AG04450 (cell line): ENCODE data around the gene SLCO6A1. TPM values are rescaled to one million over a fixed set of nuclear protein-coding genes. Genes with fewer than 3 reads are reported as not detected.

ENCODE experiments used
- CTCF ChIA-PET: fragments of 300-600, 350-600 bp; formaldehyde crosslinking; extraction: SDS; loops from one replicate; lab custom pipeline; 2022; ENCODE audit warnings: antibody characterized with exemption, inconsistent platforms; lab: Charles Lee
- POLR2A ChIA-PET: fragments of 350-600 bp; formaldehyde crosslinking; extraction: SDS; loops from one replicate; lab custom pipeline; 2021; ENCODE audit warnings: antibody characterized with exemption, inconsistent platforms; lab: Yijun Ruan, JAX
- DNase-seq: peaks from one replicate; pipeline ENCODE4 v3.0.0-alpha.2; 2011; ENCODE audit warnings: low read depth, low spot score
- H3K27ac ChIP-seq: one replicate; pipeline ENCODE4 v1.5.1; 2012; ENCODE audit warnings: low read depth, low read length, control low read depth
- H3K27me3 ChIP-seq: one replicate; pipeline ENCODE4 v1.6.0; 2012; ENCODE audit warnings: low read length; ENCODE audit not compliant: control insufficient read depth, insufficient read depth
- H3K4me3 ChIP-seq: 2 replicates; pipeline ENCODE4 v1.5.1; 2011; ENCODE audit warnings: mild to moderate bottlenecking, low read depth, low read length, control low read depth
- H3K9me3 ChIP-seq: 2 replicates; pipeline ENCODE4 v1.5.1; 2012; ENCODE audit warnings: low read length; ENCODE audit not compliant: control insufficient read depth, insufficient read depth
- polyA plus RNA-seq: library from polyadenylated mRNA; depleted of rRNA; stranded (reverse); fragments of >200 nt; gene quantifications from 2 replicates; pipeline ENCODE4 v1.2.3, GENCODE V29; 2011
- TF ChIP-seq, protein P1 (sequence below): IDR thresholded peaks from 2 replicates; pipeline ENCODE4 v1.5.1; 2011; ENCODE audit warnings: low read depth, low read length, control low read depth, inconsistent platforms

Gene SLCO6A1
- polyA plus RNA-seq, 1 experiment = not detected

DNA sequence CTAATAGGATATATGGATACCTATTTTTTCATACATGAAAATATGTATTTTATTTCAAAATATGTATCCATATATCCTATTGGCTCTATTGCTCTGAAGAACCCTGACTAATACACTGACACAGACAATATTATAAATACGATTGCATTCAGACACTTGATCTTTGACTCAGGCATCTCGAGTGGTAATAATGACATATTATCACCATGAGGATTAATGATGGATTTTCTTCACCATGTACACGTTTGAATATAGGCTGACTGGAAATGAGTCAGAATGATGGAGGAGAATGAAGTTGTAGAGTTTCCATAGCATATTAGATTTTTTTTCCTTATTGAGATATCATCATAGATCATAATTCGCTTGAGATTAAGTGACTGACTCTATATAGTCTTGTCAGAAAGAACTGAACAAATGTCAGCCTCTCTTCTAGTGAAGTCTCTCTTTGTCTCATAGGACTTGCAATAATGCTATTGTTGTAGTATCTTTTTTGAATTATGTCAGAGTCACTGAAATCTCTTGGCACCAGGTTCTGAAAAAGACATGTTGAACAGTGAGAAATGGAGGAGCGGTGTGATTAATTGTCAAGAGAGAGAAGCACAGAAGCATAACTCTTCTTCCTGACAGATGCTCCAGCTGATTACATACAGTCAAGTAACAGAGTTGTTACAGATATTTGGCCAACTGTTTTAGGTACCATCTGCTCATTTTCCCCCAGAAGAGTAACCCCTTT is 41.4 kb upstream of the SLCO6A1 start:
- Histone ChIP-seq H3K27me3 (no peaks in the 10 kb centered on the region), H3K27ac (no peak overlapping the region), H3K9me3 (no peaks in the 10 kb centered on the region), H3K4me3 (no peak overlapping the region)
- no peak for DNase-seq
- CTCF ChIA-PET = interaction anchor here (0.6 to 1.0 kb wide), 3 partner anchors 7 to 968 kb away, joined by 3 read pairs; no protein-coding TSS in a partner anchor
- TF ChIP-seq, protein P1, sequence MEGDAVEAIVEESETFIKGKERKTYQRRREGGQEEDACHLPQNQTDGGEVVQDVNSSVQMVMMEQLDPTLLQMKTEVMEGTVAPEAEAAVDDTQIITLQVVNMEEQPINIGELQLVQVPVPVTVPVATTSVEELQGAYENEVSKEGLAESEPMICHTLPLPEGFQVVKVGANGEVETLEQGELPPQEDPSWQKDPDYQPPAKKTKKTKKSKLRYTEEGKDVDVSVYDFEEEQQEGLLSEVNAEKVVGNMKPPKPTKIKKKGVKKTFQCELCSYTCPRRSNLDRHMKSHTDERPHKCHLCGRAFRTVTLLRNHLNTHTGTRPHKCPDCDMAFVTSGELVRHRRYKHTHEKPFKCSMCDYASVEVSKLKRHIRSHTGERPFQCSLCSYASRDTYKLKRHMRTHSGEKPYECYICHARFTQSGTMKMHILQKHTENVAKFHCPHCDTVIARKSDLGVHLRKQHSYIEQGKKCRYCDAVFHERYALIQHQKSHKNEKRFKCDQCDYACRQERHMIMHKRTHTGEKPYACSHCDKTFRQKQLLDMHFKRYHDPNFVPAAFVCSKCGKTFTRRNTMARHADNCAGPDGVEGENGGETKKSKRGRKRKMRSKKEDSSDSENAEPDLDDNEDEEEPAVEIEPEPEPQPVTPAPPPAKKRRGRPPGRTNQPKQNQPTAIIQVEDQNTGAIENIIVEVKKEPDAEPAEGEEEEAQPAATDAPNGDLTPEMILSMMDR = no peak
- POLR2A ChIA-PET = no interaction called here

DNA sequence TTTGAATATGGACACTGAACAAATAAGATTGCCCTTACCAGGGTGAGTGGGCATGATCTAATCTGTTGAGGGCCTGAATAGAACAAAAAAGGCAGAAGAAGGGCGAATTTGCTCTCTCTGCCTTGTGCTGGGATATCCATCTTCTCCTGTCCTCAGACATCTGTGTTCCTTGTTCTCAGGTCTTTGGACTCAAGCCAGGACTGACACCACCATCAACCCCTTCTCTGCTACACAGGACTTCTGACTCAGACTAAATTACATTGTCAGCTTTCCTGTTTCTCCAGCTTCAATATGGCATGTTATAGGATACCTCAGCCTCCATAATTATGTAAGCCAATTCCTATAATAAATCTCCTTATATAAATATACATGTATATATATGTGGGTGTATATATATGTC is 40.8 kb upstream of the SLCO6A1 start:
- H3K4me3 ChIP-seq = no peak overlapping the region
- TF ChIP-seq, protein P1 = no peak
- no peaks in the 10 kb centered on the region for H3K27me3 ChIP-seq
- H3K9me3 ChIP-seq = no peaks in the 10 kb centered on the region
- no peak overlapping the region for H3K27ac ChIP-seq
- POLR2A ChIA-PET = no interaction called here
- DNase-seq = no peak
- CTCF ChIA-PET = interaction anchor here (0.6 to 4.6 kb wide), 4 partner anchors 8 to 599 kb away, joined by 3 to 35 read pairs (median 3); no protein-coding TSS in a partner anchor

DNA sequence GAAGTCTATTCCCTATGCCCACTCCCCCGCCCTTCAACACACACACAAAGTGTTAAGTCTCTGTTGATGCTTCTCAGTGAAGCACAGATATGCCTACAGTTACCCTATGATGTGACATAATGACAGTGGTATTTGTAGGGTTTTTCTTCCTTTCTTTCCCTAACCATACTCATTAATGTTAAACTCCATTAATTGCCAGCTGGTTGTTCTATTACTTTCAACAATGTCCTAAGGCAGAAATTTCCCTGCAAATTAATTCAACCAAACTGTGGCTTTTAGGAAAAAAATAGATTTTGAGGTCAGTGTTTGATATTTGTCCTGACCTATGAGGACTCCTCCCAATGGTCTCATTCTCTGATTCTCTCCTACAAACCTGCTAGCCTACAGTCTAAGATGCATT is 38.2 kb upstream of the SLCO6A1 start:
- no peak for DNase-seq
- ChIA-PET CTCF (interaction anchor here (0.7 to 4.6 kb wide), 8 partner anchors 11 to 687 kb away, joined by 3 to 35 read pairs (median 5); no protein-coding TSS in a partner anchor), POLR2A (no interaction called here)
- Histone ChIP-seq H3K9me3 (no peaks in the 10 kb centered on the region), H3K4me3 (no peak overlapping the region), H3K27ac (no peak overlapping the region), H3K27me3 (no peaks in the 10 kb centered on the region)
- TF ChIP-seq, protein P1 = no peak

DNA sequence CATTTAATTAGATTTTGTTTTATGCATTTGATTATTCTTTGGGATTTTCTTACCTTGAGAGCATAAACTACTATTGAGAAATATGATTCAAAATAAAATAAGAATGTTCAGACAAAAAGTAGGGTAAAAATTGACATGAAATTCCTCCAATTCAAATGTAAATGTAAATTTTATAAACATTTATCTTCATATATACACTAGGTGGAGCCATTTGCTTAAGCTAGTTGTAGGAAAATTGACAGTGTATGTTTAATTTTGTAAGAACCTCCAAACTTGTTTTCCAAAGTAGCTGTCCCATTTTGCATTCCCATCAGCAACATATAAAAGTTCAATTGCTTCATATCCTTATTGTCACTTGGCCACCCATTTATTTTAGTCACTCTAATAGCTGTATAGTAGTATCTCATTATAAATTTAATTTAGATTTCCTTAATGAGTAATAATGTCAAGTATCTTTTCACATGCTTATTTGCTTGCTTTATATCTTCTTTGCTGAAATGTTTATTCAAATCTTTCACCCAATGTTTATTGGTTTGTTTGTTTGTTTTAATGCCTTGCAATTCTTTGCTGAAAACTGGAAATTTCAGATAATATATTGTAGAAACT is 37.6 kb upstream of the SLCO6A1 start:
- DNase-seq = no peak
- TF ChIP-seq, protein P1 = peak; percentile 43
- H3K9me3 ChIP-seq = no peaks in the 10 kb centered on the region
- POLR2A ChIA-PET = no interaction called here
- H3K4me3 ChIP-seq = no peak overlapping the region
- H3K27ac ChIP-seq = no peak overlapping the region
- no peaks in the 10 kb centered on the region for H3K27me3 ChIP-seq
- CTCF ChIA-PET = interaction anchor here (0.6 to 4.6 kb wide), 9 partner anchors 11 to 602 kb away, joined by 3 to 35 read pairs (median 3); no protein-coding TSS in a partner anchor

DNA sequence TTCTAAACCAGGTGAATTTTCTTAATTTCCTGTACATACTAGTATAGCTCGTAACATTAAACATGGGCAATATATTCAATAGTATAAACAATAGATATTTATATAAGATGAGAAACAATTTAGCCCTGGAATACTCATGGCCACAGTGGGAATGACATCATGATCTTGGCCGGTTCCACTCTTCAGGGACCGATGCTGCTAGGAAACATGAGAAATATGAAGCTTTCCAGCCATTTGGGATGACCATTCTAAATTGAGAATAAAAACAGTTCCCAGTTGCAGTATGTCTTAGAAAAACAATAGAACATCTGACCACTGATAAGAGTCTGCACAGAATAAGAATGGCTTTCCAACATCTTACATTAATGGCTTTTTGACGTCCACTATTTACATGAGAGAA is 33.3 kb upstream of the SLCO6A1 start:
- ChIA-PET POLR2A (no interaction called here), CTCF (no interaction called here)
- DNase-seq = no peak
- TF ChIP-seq, protein P1 = no peak
- Histone ChIP-seq H3K9me3 (no peaks in the 10 kb centered on the region), H3K4me3 (no peak overlapping the region), H3K27ac (no peak overlapping the region), H3K27me3 (no peaks in the 10 kb centered on the region)
